Measurements from ENCODE around the gene PTH2R. TPM values are rescaled to one million over a fixed set of nuclear protein-coding genes. Genes with fewer than 3 reads are reported as not detected.

Gene PTH2R
- total and polyA plus RNA-seq, 2 of the 13 experiments (the other 11 are each of a cell fraction or from before 2014, with no cell fraction given), result 0.04 TPM; not detected in 1

DNA sequence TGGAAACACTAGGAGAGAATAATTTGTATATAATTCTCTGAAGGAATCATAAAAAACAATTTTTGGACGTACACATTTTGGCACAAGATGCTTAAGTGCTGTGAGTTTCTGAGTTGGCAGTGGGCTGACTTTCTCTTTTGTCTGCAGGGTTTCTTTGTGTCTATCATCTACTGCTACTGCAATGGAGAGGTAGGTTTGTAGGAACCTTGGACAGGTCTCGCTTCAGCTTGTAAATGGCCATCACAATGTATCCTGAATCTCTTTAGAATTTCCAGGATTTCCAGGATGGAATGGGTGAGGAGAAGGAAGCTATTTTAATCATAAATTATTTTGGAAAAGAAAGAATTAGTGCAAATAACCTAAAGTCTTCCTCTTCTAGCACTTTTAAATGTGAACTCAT is 83.9 kb downstream of the PTH2R start:
- FAIRE-seq (no peak), ATAC-seq (no peak), DNase-seq (ENCODE audit: low spot score) (no peak)
- H2AFZ ChIP-seq (ENCODE audit: low read length), result no peak overlapping the region
- H3K4me3 ChIP-seq (replicated peaks in 1 of 3; ENCODE audit: insufficient read depth in 1 of 3, low read depth in 2 of 3, low read length in 3 of 3), result no peak overlapping the region
- H3K27ac ChIP-seq (ENCODE audit: extremely low read length, insufficient read depth, low read length), result no peak overlapping the region
- H4K20me1 ChIP-seq (ENCODE audit: insufficient read depth, low read length), result no peaks in the 10 kb centered on the region
- intact Hi-C loops (cut with micrococcal nuclease; ENCODE audit: unreplicated experiment) (no loop called here), in situ Hi-C loops (cut with HindIII; ENCODE audit: extremely low pct_ligation_motif_present, low pct_unique_long_range_greater_than_20kb) (no loop called here)
- no peak overlapping the region for H3K4me2 ChIP-seq (ENCODE audit: low read depth, low read length)
- no peaks in the 10 kb centered on the region for H3K4me1 ChIP-seq (ENCODE audit: insufficient read depth, low read length)
- H3K36me3 ChIP-seq (replicated peaks in 1 of 2; ENCODE audit: control insufficient read depth in 1 of 2, insufficient read depth in 2 of 2, low read length in 2 of 2), result no peaks in the 10 kb centered on the region
- no peaks in the 10 kb centered on the region for H3K27me3 ChIP-seq (ENCODE audit: control insufficient read depth in 1 of 2, insufficient read depth in 2 of 2, low read length in 2 of 2)
- no peaks in the 10 kb centered on the region for H3K9me3 ChIP-seq (ENCODE audit: low read length)
- no peaks in the 10 kb centered on the region for H3K79me2 ChIP-seq (ENCODE audit: insufficient read depth, low read length)
- ChIA-PET POLR2A (no interaction called here), CTCF (ENCODE audit: low intra/inter-chr PET ratio, low total read pairs) (no interaction called here)
- 0% methylated on average over 2 of the region's 2 CpGs for WGBS (ENCODE audit: low lambda C conversion rate)
- no peak for TF ChIP-seq ZFP90 (CRISPR knock-in tag; IDR thresholded peaks at IDR 0.05; ENCODE audit: borderline replicate concordance)
- TF ChIP-seq, protein P1, sequence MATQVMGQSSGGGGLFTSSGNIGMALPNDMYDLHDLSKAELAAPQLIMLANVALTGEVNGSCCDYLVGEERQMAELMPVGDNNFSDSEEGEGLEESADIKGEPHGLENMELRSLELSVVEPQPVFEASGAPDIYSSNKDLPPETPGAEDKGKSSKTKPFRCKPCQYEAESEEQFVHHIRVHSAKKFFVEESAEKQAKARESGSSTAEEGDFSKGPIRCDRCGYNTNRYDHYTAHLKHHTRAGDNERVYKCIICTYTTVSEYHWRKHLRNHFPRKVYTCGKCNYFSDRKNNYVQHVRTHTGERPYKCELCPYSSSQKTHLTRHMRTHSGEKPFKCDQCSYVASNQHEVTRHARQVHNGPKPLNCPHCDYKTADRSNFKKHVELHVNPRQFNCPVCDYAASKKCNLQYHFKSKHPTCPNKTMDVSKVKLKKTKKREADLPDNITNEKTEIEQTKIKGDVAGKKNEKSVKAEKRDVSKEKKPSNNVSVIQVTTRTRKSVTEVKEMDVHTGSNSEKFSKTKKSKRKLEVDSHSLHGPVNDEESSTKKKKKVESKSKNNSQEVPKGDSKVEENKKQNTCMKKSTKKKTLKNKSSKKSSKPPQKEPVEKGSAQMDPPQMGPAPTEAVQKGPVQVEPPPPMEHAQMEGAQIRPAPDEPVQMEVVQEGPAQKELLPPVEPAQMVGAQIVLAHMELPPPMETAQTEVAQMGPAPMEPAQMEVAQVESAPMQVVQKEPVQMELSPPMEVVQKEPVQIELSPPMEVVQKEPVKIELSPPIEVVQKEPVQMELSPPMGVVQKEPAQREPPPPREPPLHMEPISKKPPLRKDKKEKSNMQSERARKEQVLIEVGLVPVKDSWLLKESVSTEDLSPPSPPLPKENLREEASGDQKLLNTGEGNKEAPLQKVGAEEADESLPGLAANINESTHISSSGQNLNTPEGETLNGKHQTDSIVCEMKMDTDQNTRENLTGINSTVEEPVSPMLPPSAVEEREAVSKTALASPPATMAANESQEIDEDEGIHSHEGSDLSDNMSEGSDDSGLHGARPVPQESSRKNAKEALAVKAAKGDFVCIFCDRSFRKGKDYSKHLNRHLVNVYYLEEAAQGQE (IDR thresholded peaks at IDR 0.05; ENCODE audit: borderline replicate concordance in 1 of 2, low read depth in 1 of 2, low read length in 2 of 2), result peak in 1 of 2 experiments; percentile 32; a peak in 1 of 4 replicates
- H3K9ac ChIP-seq (ENCODE audit: insufficient read depth, low read depth, low read length), result no peak overlapping the region
- BruUV-seq (replicated peaks), result no TSS peak

DNA sequence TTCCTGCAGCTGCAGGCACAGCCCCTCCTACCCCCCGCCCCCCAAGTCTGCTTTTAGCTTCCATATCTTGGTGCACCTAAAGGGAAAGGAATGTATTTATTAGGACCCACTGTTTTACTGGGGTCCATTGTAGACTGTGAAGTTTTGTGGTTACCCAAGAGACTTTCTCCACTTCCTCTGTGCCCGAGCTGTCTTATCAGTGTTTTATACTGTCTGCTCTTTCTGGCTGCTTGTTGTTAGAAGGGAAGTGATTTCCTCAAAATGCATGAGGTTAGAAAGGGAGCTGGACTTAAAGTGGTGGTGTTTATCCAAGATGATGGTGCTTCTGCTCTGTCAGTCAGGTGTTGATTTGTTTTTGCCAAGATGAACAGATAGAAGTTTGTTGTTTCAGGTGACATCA is 85.0 kb downstream of the PTH2R start:
- FAIRE-seq, result no peak

More for the DNA sequence above, 85.0 kb downstream of the PTH2R start:
- Histone ChIP-seq H3K27ac (ENCODE audit: extremely low read length, insufficient read depth, low read length) (no peak overlapping the region), H4K20me1 (ENCODE audit: insufficient read depth, low read length) (no peaks in the 10 kb centered on the region), H3K9ac (ENCODE audit: insufficient read depth, low read depth, low read length) (no peak overlapping the region), H3K4me2 (ENCODE audit: low read depth, low read length) (no peak overlapping the region), H2AFZ (ENCODE audit: low read length) (no peak overlapping the region), H3K9me3 (ENCODE audit: low read length) (no peaks in the 10 kb centered on the region), H3K4me3 (replicated peaks in 1 of 3; ENCODE audit: insufficient read depth in 1 of 3, low read depth in 2 of 3, low read length in 3 of 3) (no peak overlapping the region), H3K4me1 (ENCODE audit: insufficient read depth, low read length) (no peaks in the 10 kb centered on the region), H3K27me3 (ENCODE audit: control insufficient read depth in 1 of 2, insufficient read depth in 2 of 2, low read length in 2 of 2) (no peaks in the 10 kb centered on the region), H3K79me2 (ENCODE audit: insufficient read depth, low read length) (no peaks in the 10 kb centered on the region), H3K36me3 (replicated peaks in 1 of 2; ENCODE audit: control insufficient read depth in 1 of 2, insufficient read depth in 2 of 2, low read length in 2 of 2) (no peaks in the 10 kb centered on the region)
- ChIA-PET CTCF (ENCODE audit: low intra/inter-chr PET ratio, low total read pairs) (no interaction called here), POLR2A (no interaction called here)
- in situ Hi-C loops (cut with HindIII; ENCODE audit: extremely low pct_ligation_motif_present, low pct_unique_long_range_greater_than_20kb) (no loop called here), intact Hi-C loops (cut with micrococcal nuclease; ENCODE audit: unreplicated experiment) (no loop called here)
- no peak for ATAC-seq
- WGBS (ENCODE audit: low lambda C conversion rate), result 2% methylated on average over 2 of the region's 2 CpGs
- BruUV-seq (replicated peaks), result no TSS peak
- no peak for TF ChIP-seq ZNF782 (CRISPR knock-in tag; IDR thresholded peaks at IDR 0.05; ENCODE audit: borderline replicate concordance)
- TF ChIP-seq ZNF333 (CRISPR knock-in tag; IDR thresholded peaks at IDR 0.05; ENCODE audit: borderline replicate concordance), result no peak
- TF ChIP-seq, protein P2, sequence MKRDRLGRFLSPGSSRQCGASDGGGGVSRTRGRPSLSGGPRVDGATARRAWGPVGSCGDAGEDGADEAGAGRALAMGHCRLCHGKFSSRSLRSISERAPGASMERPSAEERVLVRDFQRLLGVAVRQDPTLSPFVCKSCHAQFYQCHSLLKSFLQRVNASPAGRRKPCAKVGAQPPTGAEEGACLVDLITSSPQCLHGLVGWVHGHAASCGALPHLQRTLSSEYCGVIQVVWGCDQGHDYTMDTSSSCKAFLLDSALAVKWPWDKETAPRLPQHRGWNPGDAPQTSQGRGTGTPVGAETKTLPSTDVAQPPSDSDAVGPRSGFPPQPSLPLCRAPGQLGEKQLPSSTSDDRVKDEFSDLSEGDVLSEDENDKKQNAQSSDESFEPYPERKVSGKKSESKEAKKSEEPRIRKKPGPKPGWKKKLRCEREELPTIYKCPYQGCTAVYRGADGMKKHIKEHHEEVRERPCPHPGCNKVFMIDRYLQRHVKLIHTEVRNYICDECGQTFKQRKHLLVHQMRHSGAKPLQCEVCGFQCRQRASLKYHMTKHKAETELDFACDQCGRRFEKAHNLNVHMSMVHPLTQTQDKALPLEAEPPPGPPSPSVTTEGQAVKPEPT (CRISPR knock-in tag; IDR thresholded peaks at IDR 0.05; ENCODE audit: low read depth), result no peak
- no peak for TF ChIP-seq MTA3 (CRISPR knock-in tag; IDR thresholded peaks at IDR 0.05)
- no peak for TF ChIP-seq PHF5A (CRISPR knock-in tag; IDR thresholded peaks at IDR 0.05; ENCODE audit: low read depth, unreplicated experiment)
- no peak for TF ChIP-seq MTA1 (CRISPR knock-in tag; IDR thresholded peaks at IDR 0.05; ENCODE audit: borderline replicate concordance)
- DNase-seq (ENCODE audit: low spot score), result no peak

Measured in HepG2 (cell line).